ENCODE data around the gene MRPS27.

DNA sequence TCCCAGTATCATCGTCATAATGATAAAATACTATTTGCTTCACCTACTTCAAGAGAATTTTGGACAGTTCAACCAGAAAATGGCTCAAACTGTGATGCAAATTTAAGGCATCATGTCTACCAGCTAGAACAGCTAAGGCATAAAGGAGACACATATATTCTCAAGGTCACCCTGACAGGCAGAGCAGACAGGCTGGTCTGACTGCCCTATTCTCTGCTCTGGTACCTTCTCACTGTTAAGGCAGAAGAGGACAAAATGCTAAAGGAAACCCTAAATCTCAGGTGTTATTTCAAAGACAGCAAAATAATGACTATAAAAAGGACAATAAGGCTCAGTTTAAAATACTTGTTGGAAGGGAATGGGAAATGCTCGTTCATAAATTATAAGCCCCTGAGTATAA is 87.2 kb downstream of the MRPS27 start:
- TF ChIP-seq, protein P1, sequence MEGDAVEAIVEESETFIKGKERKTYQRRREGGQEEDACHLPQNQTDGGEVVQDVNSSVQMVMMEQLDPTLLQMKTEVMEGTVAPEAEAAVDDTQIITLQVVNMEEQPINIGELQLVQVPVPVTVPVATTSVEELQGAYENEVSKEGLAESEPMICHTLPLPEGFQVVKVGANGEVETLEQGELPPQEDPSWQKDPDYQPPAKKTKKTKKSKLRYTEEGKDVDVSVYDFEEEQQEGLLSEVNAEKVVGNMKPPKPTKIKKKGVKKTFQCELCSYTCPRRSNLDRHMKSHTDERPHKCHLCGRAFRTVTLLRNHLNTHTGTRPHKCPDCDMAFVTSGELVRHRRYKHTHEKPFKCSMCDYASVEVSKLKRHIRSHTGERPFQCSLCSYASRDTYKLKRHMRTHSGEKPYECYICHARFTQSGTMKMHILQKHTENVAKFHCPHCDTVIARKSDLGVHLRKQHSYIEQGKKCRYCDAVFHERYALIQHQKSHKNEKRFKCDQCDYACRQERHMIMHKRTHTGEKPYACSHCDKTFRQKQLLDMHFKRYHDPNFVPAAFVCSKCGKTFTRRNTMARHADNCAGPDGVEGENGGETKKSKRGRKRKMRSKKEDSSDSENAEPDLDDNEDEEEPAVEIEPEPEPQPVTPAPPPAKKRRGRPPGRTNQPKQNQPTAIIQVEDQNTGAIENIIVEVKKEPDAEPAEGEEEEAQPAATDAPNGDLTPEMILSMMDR (IDR thresholded peaks at IDR 0.05) = no peak
- TF ChIP-seq POLR2A (IDR thresholded peaks at IDR 0.05) (no peak), POLR2AphosphoS5 (IDR thresholded peaks at IDR 0.05) (no peak)
